IMR-90 (cell line): ENCODE data around the gene IL16. TPM values are rescaled to one million over a fixed set of nuclear protein-coding genes. Genes with fewer than 3 reads are reported as not detected.

Experiments used
- ATAC-seq: fragments of 200-7000 bp; cut with Tn5 transposase; 2 replicates; pipeline ENCODE4 v1.9.1; 2020; ENCODE audit warnings: low read depth, mild to moderate bottlenecking, moderate library complexity
- BruUV-seq: library from RNA; stranded (reverse); fragments of 400-500 nt; replicated peaks from 2 replicates; lab custom pipeline; 2021; lab: Mats Ljungman, UMichigan
- CTCF ChIA-PET: fragments of 300-600 bp; formaldehyde crosslinking; extraction: SDS; loops from one replicate; lab custom pipeline; 2021; ENCODE audit warnings: antibody characterized with exemption; lab: Yijun Ruan, JAX
- POLR2A ChIA-PET: fragments of 300-600 bp; sonication (Branson Sonifier 250); formaldehyde crosslinking; loops from one replicate; lab custom pipeline; 2022; ENCODE audit warnings: antibody characterized with exemption; ENCODE audit not compliant: unreplicated experiment; lab: Charles Lee
- DNase-seq: peaks from one replicate; pipeline ENCODE4 v3.0.0; 2013
- H2AFZ ChIP-seq: replicated peaks from 2 replicates; pipeline ENCODE3; 2013; ENCODE audit warnings: low read length, mild to moderate bottlenecking; ENCODE audit not compliant: poor library complexity
- H2AK5ac ChIP-seq: 2 replicates; pipeline ENCODE4 v1.6.1; 2013; ENCODE audit warnings: low read depth, low read length, inconsistent platforms
- H2AK9ac ChIP-seq: replicated peaks from 2 replicates; pipeline ENCODE3; 2013; ENCODE audit warnings: mild to moderate bottlenecking, low read depth, low read length, moderate library complexity; ENCODE audit not compliant: poor library complexity
- H2BK120ac ChIP-seq: 2 replicates; pipeline ENCODE4 v1.6.1; 2013; ENCODE audit warnings: low read depth, low read length, inconsistent platforms
- H2BK15ac ChIP-seq: 3 replicates; pipeline ENCODE4 v1.6.1; 2013; ENCODE audit warnings: low read depth, low read length, inconsistent platforms
- H2BK20ac ChIP-seq: 2 replicates; pipeline ENCODE4 v1.6.1; 2013; ENCODE audit warnings: low read depth, mild to moderate bottlenecking, inconsistent platforms, low read length, moderate library complexity
- H2BK5ac ChIP-seq: 2 replicates; pipeline ENCODE4 v1.6.1; 2013; ENCODE audit warnings: mild to moderate bottlenecking, low read depth, low read length, inconsistent platforms; ENCODE audit not compliant: poor library complexity, severe bottlenecking
- H3K14ac ChIP-seq: replicated peaks from 2 replicates; pipeline ENCODE4 v1.6.1; 2013; ENCODE audit warnings: low read depth, low read length, inconsistent platforms
- H3K18ac ChIP-seq: 2 replicates; pipeline ENCODE4 v1.6.1; 2013; ENCODE audit warnings: low read depth, low read length, control low read depth
- H3K23ac ChIP-seq: 2 replicates; pipeline ENCODE4 v1.6.1; 2013; ENCODE audit warnings: low read depth, low read length, inconsistent platforms
- H3K27ac ChIP-seq: 2 replicates; pipeline ENCODE4 v1.5.1; 2013; ENCODE audit warnings: mild to moderate bottlenecking, control low read depth, low read length; ENCODE audit not compliant: insufficient read depth
- H3K27me3 ChIP-seq: 2 replicates; pipeline ENCODE4 v1.6.1; 2013; ENCODE audit warnings: low read length; ENCODE audit not compliant: control insufficient read depth, insufficient read depth
- H3K36me3 ChIP-seq: 2 replicates; pipeline ENCODE4 v1.6.1; 2013; ENCODE audit warnings: low read length, mixed read lengths; ENCODE audit not compliant: control insufficient read depth, insufficient read depth
- H3K4ac ChIP-seq: 2 replicates; pipeline ENCODE4 v1.6.1; 2013; ENCODE audit warnings: low read depth, low read length, inconsistent platforms
- H3K4me1 ChIP-seq: 2 replicates; pipeline ENCODE4 v1.6.1; 2013; ENCODE audit warnings: low read length, mixed read lengths; ENCODE audit not compliant: control insufficient read depth, insufficient read depth
- H3K4me2 ChIP-seq: 2 replicates; pipeline ENCODE4 v1.6.1; 2013; ENCODE audit warnings: low read depth, mild to moderate bottlenecking, control low read depth, low read length, moderate library complexity
- H3K4me3 ChIP-seq: 2 replicates; pipeline ENCODE4 v1.5.1; 2013; ENCODE audit warnings: low read depth, mild to moderate bottlenecking, control low read depth, low read length, moderate library complexity; ENCODE audit not compliant: insufficient read depth
- H3K56ac ChIP-seq: 2 replicates; pipeline ENCODE4 v1.6.1; 2013; ENCODE audit warnings: low read length, inconsistent platforms; ENCODE audit not compliant: insufficient read depth; ENCODE audit errors: extremely low read depth
- H3K79me1 ChIP-seq, 2 experiments: 2 replicates each; pipeline ENCODE4 v1.6.1; 2013; ENCODE audit warnings: low read length in 2 of 2, inconsistent platforms in 1 of 2, low read depth in 1 of 2
- H3K9ac ChIP-seq: 2 replicates; pipeline ENCODE4 v1.6.1; 2013; ENCODE audit warnings: low read depth, low read length, control low read depth
- H3K9me1 ChIP-seq: 2 replicates; pipeline ENCODE4 v1.6.1; 2013; ENCODE audit warnings: low read length, inconsistent platforms; ENCODE audit not compliant: insufficient read depth
- H3K9me3 ChIP-seq: 2 replicates; pipeline ENCODE4 v1.6.1; 2013; ENCODE audit warnings: low read length; ENCODE audit not compliant: control insufficient read depth, insufficient read depth
- H4K20me1 ChIP-seq: 2 replicates; pipeline ENCODE4 v1.6.1; 2013; ENCODE audit warnings: low read length, inconsistent platforms; ENCODE audit not compliant: insufficient read depth
- H4K5ac ChIP-seq: 2 replicates; pipeline ENCODE4 v1.6.1; 2013; ENCODE audit warnings: mild to moderate bottlenecking, low read depth, low read length, control low read depth
- H4K8ac ChIP-seq, 2 experiments: 2 replicates each; pipeline ENCODE4 v1.6.1; 2013; ENCODE audit warnings: low read depth in 2 of 2, low read length in 2 of 2, control low read depth in 1 of 2, inconsistent platforms in 1 of 2
- H4K91ac ChIP-seq: 2 replicates; pipeline ENCODE4 v1.6.1; 2013; ENCODE audit warnings: low read depth, low read length, inconsistent platforms; ENCODE audit not compliant: insufficient read depth
- CEBPB ChIP-seq: IDR thresholded peaks from 2 replicates; pipeline ENCODE4 v1.6.1; 2012; ENCODE audit warnings: low read depth, low read length, improper control_type of control experiment
- FOS ChIP-seq: fragments of 150-350 bp; IDR thresholded peaks from 2 replicates; pipeline ENCODE4 v1.6.1; 2016; ENCODE audit warnings: low read depth, low read length
- MAFK ChIP-seq: IDR thresholded peaks from 2 replicates; pipeline ENCODE4 v1.6.1; 2012; ENCODE audit warnings: low read depth, low read length, improper control_type of control experiment
- MAZ ChIP-seq: IDR thresholded peaks from 2 replicates; pipeline ENCODE4 v1.6.1; 2012; ENCODE audit warnings: low read depth, mild to moderate bottlenecking, low read length, improper control_type of control experiment, moderate library complexity, borderline replicate concordance
- RCOR1 ChIP-seq: IDR thresholded peaks from 2 replicates; pipeline ENCODE4 v1.6.1; 2012; ENCODE audit warnings: mild to moderate bottlenecking, low read length, improper control_type of control experiment; ENCODE audit not compliant: insufficient replicate concordance
- RFX5 ChIP-seq: IDR thresholded peaks from 2 replicates; pipeline ENCODE4 v1.8.0; 2012; ENCODE audit warnings: low read depth, mild to moderate bottlenecking, low read length, moderate library complexity
- WGBS, 2 experiments: methylation state at CpG; one replicate each; pipeline versions ENCODE4 v1.1.5 to v1.1.7; 2013; ENCODE audit warnings: missing lambda C conversion rate in 2 of 2; ENCODE audit not compliant: insufficient read length in 1 of 2; ENCODE audit errors: extremely low coverage in 2 of 2; 5-methylcytosine and 5-hydroxymethylcytosine counted together
- dilution Hi-C: fragments of 300-500 bp; cut with HindIII; formaldehyde crosslinking; loops from one replicate; pipeline ENCODE4 v1.14.3; 2018; ENCODE audit warnings: low sequenced_read_pairs; ENCODE audit not compliant: unreplicated experiment
- in situ Hi-C: fragments of 300-500 bp; cut with MboI; formaldehyde crosslinking; loops from 3 replicates; pipeline ENCODE4 v1.14.3; 2019; ENCODE audit warnings: low sequenced_read_pairs, inconsistent platforms, mixed read lengths
- intact Hi-C: fragments of 100-400 bp; cut with micrococcal nuclease; formaldehyde crosslinking; loops from 2 replicates; pipeline ENCODE4 v1.10.0; 2022
- polyA plus RNA-seq, 3 experiments: library from polyadenylated mRNA; depleted of rRNA; stranded (reverse); fragments of >200 nt; gene quantifications; 2 replicates each; pipeline ENCODE4 v1.2.3, GENCODE V29; 2012; ENCODE audit warnings: low replicate concordance in 1 of 3
- total RNA-seq: library from RNA; depleted of rRNA; stranded (reverse); fragments of >200 nt; gene quantifications from 2 replicates; pipeline ENCODE4 v1.2.3, GENCODE V29; 2012
- TF ChIP-seq, protein P1 (sequence below): conservative IDR thresholded peaks from 2 replicates; pipeline ENCODE4 v1.5.1; 2012; ENCODE audit warnings: mild to moderate bottlenecking, low read depth, low read length, improper control_type of control experiment

Gene IL16
- total and polyA plus RNA-seq, 2 of the 4 experiments (the other 2 are of a cell fraction): 0.18 to 0.27 TPM

DNA sequence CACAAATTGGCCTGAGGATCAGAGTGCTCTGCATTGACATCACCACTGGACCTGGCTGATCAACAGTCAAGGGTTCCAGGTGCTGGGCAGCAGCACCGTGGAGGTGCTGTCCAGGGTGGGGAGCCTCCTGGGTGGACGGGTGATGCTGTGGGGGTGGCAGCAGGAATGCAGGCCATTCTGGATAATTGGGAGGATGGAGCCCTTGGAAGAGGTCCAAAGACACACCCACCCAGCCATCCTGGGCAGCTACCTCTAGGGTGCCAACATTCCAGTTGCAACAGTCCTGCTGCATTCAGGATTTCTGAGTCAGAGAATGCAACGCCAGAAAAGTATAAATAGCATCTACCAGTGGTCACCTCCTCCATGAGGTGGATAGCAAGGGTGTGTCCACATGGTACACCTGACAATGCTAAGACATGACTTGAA lies 100.5 kb downstream of the IL16 start:
- DNase-seq (peak; percentile 24), ATAC-seq (no peak)
- Histone ChIP-seq H2AK9ac (peak overlapping the region; percentile 47), H2AK5ac (no peak overlapping the region), H4K8ac (no peak overlapping the region), H2BK5ac (no peak overlapping the region), H3K23ac (no peak overlapping the region), H3K4me1 (no peaks in the 10 kb centered on the region), H3K9me3 (no peaks in the 10 kb centered on the region), H2BK15ac (no peak overlapping the region), H2AFZ (no peak overlapping the region), H3K4me3 (no peak overlapping the region), H3K9ac (no peak overlapping the region), H3K4ac (no peak overlapping the region), H2BK120ac (no peak overlapping the region), H2BK20ac (no peak overlapping the region), H3K56ac (no peak overlapping the region), H3K18ac (no peak overlapping the region), H3K79me1 (no peaks in the 10 kb centered on the region), H3K4me2 (no peak overlapping the region), H3K27ac (no peak overlapping the region), H3K9me1 (peaks cover 15% of the 10 kb centered on the region), H3K14ac (0 out of 2 replicates have a peak overlapping the region, but pooled peaks have one; percentile 25), H4K5ac (no peak overlapping the region), H4K20me1 (no peaks in the 10 kb centered on the region), H4K91ac (no peak overlapping the region), H3K36me3 (peaks cover 21% of the 10 kb centered on the region; the same call in 1 of the 2 replicates), H3K27me3 (no peaks in the 10 kb centered on the region)
- in situ Hi-C loops (no loop called here), dilution Hi-C loops (no loop called here), intact Hi-C loops (no loop called here)
- BruUV-seq: no TSS peak
- TF ChIP-seq, protein P1, sequence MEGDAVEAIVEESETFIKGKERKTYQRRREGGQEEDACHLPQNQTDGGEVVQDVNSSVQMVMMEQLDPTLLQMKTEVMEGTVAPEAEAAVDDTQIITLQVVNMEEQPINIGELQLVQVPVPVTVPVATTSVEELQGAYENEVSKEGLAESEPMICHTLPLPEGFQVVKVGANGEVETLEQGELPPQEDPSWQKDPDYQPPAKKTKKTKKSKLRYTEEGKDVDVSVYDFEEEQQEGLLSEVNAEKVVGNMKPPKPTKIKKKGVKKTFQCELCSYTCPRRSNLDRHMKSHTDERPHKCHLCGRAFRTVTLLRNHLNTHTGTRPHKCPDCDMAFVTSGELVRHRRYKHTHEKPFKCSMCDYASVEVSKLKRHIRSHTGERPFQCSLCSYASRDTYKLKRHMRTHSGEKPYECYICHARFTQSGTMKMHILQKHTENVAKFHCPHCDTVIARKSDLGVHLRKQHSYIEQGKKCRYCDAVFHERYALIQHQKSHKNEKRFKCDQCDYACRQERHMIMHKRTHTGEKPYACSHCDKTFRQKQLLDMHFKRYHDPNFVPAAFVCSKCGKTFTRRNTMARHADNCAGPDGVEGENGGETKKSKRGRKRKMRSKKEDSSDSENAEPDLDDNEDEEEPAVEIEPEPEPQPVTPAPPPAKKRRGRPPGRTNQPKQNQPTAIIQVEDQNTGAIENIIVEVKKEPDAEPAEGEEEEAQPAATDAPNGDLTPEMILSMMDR: no peak
- no peak for TF ChIP-seq FOS
- TF ChIP-seq CEBPB: peak; percentile 47; the same call in 1 of the 2 replicates
- TF ChIP-seq MAFK: no peak
- TF ChIP-seq MAZ: no peak
- TF ChIP-seq RFX5: no peak
- no peak for TF ChIP-seq RCOR1
- no CpG with 5 or more reads among the region's 3 CpGs for WGBS, 2 experiments
- CTCF ChIA-PET: no interaction called here
- POLR2A ChIA-PET: no interaction called here
